ENCODE measurements around the gene ZDHHC13.

ZDHHC13 gene

DNA sequence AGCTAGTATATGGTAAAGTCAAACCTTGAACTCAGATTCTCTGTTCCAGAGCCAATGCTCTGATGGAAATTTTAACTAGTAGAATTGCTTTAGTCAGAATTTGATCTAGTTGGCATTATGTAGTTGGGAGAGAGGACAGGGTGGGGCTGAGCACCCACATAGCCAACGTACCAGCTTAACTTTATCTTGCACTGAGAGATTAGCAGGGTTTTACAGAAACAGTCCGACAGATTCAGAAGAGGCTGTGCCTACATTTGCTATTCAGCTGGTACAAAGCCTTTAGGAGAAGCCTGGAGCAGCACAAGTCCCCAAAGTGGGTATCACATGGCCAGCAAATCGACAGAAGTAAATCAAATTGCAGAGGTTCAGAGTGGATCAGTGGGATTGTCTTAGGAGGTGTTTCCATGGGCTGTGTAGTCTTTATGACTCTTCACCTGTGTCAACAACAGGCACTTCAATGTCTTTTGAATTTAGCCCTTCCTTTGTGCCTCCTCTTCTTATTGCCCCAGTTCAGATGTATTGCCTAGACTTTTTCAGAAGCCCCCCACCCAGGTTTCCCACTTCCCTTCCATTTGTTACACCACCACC lies 92.1 kb downstream of the ZDHHC13 start:
- no peak for DNase-seq

DNA sequence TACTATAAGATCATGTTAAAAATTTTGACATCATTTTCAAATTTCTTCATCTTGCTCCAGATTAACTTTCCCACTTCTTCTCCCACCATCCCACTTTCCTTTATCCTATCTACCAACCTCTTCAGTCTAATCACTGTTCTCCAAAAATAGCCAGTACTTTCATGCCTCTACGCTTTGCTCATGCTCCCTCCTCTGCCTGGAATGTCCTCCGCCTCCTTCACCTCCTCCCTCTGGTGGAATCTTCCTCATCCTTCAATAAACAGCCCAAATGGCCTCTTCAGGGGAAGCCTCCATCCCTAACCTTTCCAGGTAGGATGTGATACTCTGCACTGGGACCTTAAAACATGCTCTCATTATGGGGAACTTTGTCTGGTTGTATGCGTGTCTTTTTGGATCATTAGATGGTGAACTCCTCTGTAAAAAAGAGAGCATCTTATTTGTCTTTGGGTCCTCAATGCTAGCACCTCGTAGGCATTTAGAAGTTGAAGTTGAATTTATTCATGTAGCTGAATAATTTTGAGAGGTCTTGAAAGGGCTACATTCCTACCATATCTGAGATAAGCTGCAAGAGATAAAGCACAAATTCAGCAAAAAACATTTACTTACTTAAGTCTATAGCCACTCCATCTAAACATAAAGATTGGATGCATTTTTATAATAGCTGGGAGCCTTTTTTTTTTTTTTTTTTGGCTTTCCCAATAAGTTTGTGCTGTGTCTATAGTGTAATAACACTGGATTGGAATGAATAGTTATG lies 92.8 kb downstream of the ZDHHC13 start:
- DNase-seq: no peak

DNA sequence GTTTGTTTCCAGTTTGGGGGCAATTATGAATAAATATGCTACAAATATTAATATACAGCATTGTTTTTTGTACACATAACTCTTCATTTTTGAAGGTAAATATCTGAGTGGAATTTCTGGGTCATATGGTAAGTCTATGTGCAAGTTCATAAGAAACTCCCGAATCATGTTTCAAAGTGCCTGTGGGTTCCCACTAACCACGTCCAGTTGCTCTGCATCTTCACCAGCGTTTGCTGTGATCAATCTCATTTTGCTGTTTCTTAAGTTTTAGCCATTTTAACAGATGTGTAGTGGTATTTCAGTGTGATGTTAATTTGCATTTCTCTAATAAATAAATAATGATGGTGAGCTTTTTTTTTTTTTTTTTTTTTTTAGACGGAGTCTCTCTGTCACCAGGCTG lies 99.1 kb downstream of the ZDHHC13 start:
- no peak for DNase-seq

DNA sequence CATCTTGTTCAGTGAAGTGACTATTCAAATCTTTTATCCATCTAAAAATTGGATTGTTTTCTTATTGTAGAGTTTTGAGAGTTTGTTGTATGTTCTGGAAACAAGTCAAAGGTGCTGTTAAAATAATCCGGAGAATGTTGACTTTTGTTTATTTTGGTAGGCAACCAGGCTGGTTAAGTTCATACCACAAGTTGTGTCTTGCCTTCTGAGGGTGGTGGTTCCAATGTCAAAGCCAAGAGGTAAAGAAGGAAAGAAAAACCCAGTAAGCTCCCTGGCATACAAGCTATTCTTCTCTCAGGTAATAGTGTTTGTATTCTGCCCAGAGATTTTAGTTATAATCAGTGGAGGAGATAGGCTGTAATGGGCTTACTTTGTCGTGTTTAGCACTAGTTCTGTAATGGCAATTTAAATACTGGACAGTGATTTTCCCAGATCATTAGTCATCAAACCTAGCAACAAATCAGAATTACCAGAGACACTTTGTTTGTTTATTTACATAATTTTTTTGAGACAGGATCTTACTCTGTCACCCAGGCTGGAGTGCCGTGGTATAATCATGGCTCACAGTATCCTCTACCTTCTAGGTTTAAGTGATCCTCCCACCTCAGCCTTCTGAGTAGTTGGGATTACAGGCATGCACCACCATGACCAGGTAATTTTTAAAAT lies 99.9 kb downstream of the ZDHHC13 start:
- no peak for DNase-seq

DNA sequence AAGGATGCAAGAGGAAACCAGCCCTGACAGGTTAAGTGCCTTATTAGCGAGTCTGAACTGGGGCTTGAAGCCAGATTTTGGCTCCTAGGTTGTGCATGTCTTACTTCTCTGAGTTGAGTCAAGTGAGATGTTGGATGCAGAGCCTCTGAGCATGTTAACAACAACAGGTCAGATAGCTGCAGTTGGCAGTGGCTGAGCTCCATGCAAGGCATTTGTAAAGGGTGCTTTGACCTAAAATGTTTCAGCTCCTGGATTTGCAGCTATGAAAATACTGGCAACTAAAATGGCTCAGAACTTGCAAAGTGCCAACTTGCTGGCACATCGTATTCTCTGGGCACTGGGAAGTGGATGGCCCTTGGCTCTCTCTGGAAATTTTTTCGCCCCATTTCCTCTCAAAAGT lies 101.2 kb downstream of the ZDHHC13 start:
- no peak for DNase-seq

DNA sequence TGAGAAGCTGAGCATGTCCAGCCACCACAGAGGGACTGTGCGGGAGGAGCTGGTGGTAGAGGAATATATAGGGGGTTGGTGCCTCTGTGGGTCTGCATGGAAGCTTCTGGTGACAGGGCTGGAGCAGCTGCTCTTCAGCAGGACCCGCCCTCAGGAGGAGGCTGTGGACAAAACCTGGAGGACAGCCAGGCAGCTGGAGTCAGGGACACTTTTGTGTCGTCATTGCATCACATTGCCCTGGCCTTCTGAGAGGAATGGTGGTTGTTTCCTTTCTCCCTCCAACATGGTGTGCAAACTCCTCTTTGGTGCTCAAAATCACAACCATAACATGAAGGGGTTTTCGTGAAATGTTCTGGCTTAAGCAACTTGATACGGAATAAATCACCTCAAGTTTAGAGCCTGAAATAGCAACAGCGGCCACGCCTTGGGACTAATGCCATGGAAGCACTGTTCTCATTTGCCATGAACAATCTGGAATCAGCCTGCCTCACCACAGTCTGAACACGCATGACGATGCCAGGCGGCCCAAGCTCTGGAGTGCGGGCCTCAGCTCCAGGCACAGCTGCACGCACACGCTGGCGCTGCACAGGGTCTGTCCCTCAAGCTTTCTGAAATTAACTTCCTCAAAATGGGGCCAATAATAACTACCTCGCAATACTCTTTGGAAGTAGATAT lies 102.0 kb downstream of the ZDHHC13 start:
- DNase-seq: no peak

DNA sequence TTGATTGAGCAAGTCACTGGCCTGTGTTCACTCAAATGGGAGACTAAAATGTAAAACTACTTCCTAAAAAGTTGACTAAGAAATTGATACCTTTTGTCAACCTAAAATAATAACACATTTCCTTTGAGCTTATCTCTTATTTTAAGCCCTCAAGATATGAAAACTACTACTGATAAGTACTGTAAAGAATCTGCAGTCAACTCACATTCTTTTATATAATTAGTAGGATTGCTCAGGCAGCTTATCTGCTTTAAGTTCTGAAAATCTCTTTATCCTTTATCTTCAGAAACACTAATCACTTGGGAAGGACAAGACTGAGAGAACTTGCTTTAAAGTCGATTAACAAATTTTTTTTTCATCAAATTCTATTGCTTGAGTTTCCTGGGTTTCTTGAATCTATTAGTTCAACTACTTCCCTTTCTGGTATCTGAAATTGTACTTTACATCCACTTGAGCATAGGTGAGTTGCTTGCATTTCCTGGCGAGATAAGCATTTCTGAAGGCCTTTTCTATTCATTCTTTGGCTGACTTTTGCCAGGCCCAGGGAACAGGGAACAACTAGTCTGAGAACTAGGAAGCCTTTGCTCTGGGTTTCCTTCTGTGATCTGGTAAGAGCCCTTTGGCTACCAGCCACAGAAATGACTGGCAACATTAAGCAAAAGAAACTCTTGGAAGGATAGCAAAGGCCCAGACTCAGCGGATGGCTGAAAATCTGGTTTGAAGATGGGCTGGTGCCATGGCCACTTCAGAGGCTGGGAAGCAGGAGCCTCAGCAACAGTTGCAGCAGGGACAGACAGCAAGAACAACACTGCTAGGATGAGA lies 104.1 kb downstream of the ZDHHC13 start:
- no peak for DNase-seq

DNA sequence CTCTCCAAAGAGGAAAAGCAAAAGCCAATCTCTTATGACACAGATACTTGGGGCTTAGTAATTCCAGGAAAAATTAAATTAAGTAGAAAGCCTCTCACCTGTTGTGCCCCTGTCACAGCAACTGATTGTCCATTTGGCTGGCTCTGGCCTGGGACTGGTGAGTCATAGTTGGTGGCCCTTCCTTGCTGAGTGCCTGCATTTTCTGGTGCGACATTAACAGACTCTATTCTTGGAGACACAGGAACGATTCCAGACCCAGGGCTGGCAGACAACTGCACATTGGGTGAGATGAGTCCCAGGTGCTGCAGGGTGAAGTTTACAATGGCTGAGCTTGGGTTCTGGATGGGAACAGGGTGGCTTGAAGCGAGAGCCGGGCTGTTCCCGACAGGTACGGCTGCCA lies 108.2 kb downstream of the ZDHHC13 start:
- DNase-seq: no peak

DNA sequence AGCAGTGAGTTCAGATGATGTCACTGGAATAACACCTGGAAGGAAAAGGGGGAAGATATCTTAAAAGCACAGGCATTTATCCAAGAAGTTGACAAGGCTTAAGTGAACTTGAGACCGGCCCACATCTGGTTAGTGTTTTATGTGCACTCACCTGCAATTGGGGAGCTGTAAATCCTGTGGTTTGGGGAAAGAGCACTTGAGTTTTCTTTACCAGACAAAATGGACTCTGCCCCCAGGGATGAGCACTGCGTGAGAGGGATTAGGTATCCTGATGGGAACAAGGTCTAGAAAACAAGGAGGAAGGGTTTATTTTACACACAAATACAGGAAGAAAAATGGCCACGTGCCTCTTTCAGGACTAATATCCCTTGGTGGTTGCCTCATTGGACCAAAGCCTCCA lies 108.6 kb downstream of the ZDHHC13 start:
- no peak for DNase-seq
